ENCODE results near the gene GRM7. TPM values are rescaled to one million over a fixed set of nuclear protein-coding genes. Genes with fewer than 3 reads are reported as not detected.

The GRM7 gene
- polyA plus RNA-seq, 3 donors = not detected

GRCh38 chr3:7518456-7518855, 657.5 kb downstream of the GRM7 start:
- Mint-ChIP-seq H3K36me3 (no peaks in the 10 kb centered on the region), H3K27me3 (ENCODE audit: low read depth in 3 of 3) (peaks cover 0 to 2% (median 0%) of the 10 kb centered on the region in 3 donors), H3K4me1 (no peaks in the 10 kb centered on the region), H3K9me3 (peaks cover 0 to 4% (median 3%) of the 10 kb centered on the region in 7 donors), H3K4me3 (no peak overlapping the region), H3K27ac (no peak overlapping the region)
- intact Hi-C loops (cut with micrococcal nuclease) = no loop called here
- Histone ChIP-seq H4K20me1 (ENCODE audit: insufficient read depth, low read length) (no peaks in the 10 kb centered on the region), H3K27me3 (ENCODE audit: control insufficient read depth in 2 of 2, insufficient read depth in 2 of 2, low read length in 2 of 2) (no peaks in the 10 kb centered on the region), H3K9me3 (replicated peaks in 1 of 2; ENCODE audit: control insufficient read depth in 1 of 2, insufficient read depth in 1 of 2, low read length in 2 of 2) (no peaks in the 10 kb centered on the region), H3K36me3 (replicated peaks in 1 of 2; ENCODE audit: control insufficient read depth in 1 of 2, insufficient read depth in 2 of 2, low read length in 2 of 2) (no peaks in the 10 kb centered on the region), H3K4me2 (replicated peaks; ENCODE audit: extremely low read depth, low read length, poor library complexity, severe bottlenecking) (no peak overlapping the region), H3K4me3 (replicated peaks in 1 of 3; ENCODE audit: low read depth in 2 of 3, low read length in 3 of 3) (no peak overlapping the region), H2AFZ (ENCODE audit: insufficient read depth, low read depth, low read length, poor library complexity, severe bottlenecking) (no peak overlapping the region), H3K9ac (ENCODE audit: insufficient read depth, low read length, poor library complexity, severe bottlenecking) (no peak overlapping the region), H3K79me2 (ENCODE audit: insufficient read depth, low read length) (no peaks in the 10 kb centered on the region), H3K4me1 (ENCODE audit: control insufficient read depth in 1 of 2, insufficient read depth in 2 of 2, low read length in 2 of 2) (no peaks in the 10 kb centered on the region), H3K27ac (ENCODE audit: low read depth in 1 of 2, low read length in 2 of 2) (no peak overlapping the region)
- no peak for DNase-seq
- no peak for TF ChIP-seq CTCF (IDR thresholded peaks at IDR 0.05)

- H3K27me3 ChIP-seq (ENCODE audit: control insufficient read depth in 2 of 2, insufficient read depth in 2 of 2, low read length in 2 of 2) = no peaks in the 10 kb centered on the region
Measured at GRCh38 chr3:7520059-7520458, 659.1 kb downstream of the GRM7 start.

More at GRCh38 chr3:7520059-7520458, 659.1 kb downstream of the GRM7 start:
- intact Hi-C loops (cut with micrococcal nuclease) = no loop called here
- no peak overlapping the region for H3K9ac ChIP-seq (ENCODE audit: insufficient read depth, low read length, poor library complexity, severe bottlenecking)
- H2AFZ ChIP-seq (ENCODE audit: insufficient read depth, low read depth, low read length, poor library complexity, severe bottlenecking) = no peak overlapping the region
- Mint-ChIP-seq H3K27me3 (ENCODE audit: low read depth in 3 of 3) (peaks cover 0 to 2% (median 0%) of the 10 kb centered on the region in 3 donors), H3K27ac (no peak overlapping the region), H3K4me1 (no peaks in the 10 kb centered on the region), H3K9me3 (peaks cover 0 to 5% (median 3%) of the 10 kb centered on the region in 7 donors), H3K36me3 (no peaks in the 10 kb centered on the region), H3K4me3 (no peak overlapping the region)
- H3K4me3 ChIP-seq (replicated peaks in 1 of 3; ENCODE audit: low read depth in 2 of 3, low read length in 3 of 3) = no peak overlapping the region
- DNase-seq = no peak
- no peak for TF ChIP-seq CTCF (IDR thresholded peaks at IDR 0.05)
- no peak overlapping the region for H3K27ac ChIP-seq (ENCODE audit: low read depth in 1 of 2, low read length in 2 of 2)
- H3K9me3 ChIP-seq (replicated peaks in 1 of 2; ENCODE audit: control insufficient read depth in 1 of 2, insufficient read depth in 1 of 2, low read length in 2 of 2) = no peaks in the 10 kb centered on the region
- H3K4me2 ChIP-seq (replicated peaks; ENCODE audit: extremely low read depth, low read length, poor library complexity, severe bottlenecking) = no peak overlapping the region
- no peaks in the 10 kb centered on the region for H3K36me3 ChIP-seq (replicated peaks in 1 of 2; ENCODE audit: control insufficient read depth in 1 of 2, insufficient read depth in 2 of 2, low read length in 2 of 2)
- H3K4me1 ChIP-seq (ENCODE audit: control insufficient read depth in 1 of 2, insufficient read depth in 2 of 2, low read length in 2 of 2) = no peaks in the 10 kb centered on the region
- 100% methylated on average over 1 of the region's 1 CpG for WGBS (ENCODE audit: insufficient coverage)
- H4K20me1 ChIP-seq (ENCODE audit: insufficient read depth, low read length) = no peaks in the 10 kb centered on the region
- no peaks in the 10 kb centered on the region for H3K79me2 ChIP-seq (ENCODE audit: insufficient read depth, low read length)

Measured in CD14-positive monocyte (primary cell).